Duodenal mucosa (tissue), 2 donors: ENCODE results near the gene TAS1R1.
A peak's percentile ranks its signal among the peaks of the same experiment; 100 is the strongest.

Experiments
- H3K27ac ChIP-seq: one replicate; pipeline ENCODE4 v1.7.0; 2013; ENCODE audit warnings: low read depth, low read length
- H3K27me3 ChIP-seq, 2 donors: one replicate each; pipeline ENCODE4 v1.7.0; 2013; ENCODE audit warnings: low read length in 2 of 2, control low read depth in 1 of 2; ENCODE audit not compliant: insufficient read depth in 2 of 2, control insufficient read depth in 1 of 2
- H3K36me3 ChIP-seq, 2 donors: one replicate each; pipeline ENCODE4 v1.7.0; 2013; ENCODE audit warnings: low read length in 2 of 2, control low read depth in 1 of 2; ENCODE audit not compliant: insufficient read depth in 2 of 2, control insufficient read depth in 1 of 2
- H3K4me1 ChIP-seq, 2 donors: one replicate each; pipeline ENCODE4 v1.7.0; 2013; ENCODE audit warnings: low read length in 2 of 2, control low read depth in 1 of 2; ENCODE audit not compliant: insufficient read depth in 2 of 2, control insufficient read depth in 1 of 2
- H3K4me3 ChIP-seq, 2 donors: one replicate each; pipeline ENCODE4 v1.7.0; 2013; ENCODE audit warnings: low read length in 2 of 2, low read depth in 1 of 2
- H3K9ac ChIP-seq, 2 donors: one replicate each; pipeline ENCODE4 v1.7.0; 2013; ENCODE audit warnings: low read length in 2 of 2, low read depth in 1 of 2
- H3K9me3 ChIP-seq, 2 donors: one replicate each; pipeline ENCODE4 v1.7.0; 2013; ENCODE audit warnings: low read length in 2 of 2, control low read depth in 1 of 2; ENCODE audit not compliant: control insufficient read depth in 1 of 2

Gene TAS1R1

DNA sequence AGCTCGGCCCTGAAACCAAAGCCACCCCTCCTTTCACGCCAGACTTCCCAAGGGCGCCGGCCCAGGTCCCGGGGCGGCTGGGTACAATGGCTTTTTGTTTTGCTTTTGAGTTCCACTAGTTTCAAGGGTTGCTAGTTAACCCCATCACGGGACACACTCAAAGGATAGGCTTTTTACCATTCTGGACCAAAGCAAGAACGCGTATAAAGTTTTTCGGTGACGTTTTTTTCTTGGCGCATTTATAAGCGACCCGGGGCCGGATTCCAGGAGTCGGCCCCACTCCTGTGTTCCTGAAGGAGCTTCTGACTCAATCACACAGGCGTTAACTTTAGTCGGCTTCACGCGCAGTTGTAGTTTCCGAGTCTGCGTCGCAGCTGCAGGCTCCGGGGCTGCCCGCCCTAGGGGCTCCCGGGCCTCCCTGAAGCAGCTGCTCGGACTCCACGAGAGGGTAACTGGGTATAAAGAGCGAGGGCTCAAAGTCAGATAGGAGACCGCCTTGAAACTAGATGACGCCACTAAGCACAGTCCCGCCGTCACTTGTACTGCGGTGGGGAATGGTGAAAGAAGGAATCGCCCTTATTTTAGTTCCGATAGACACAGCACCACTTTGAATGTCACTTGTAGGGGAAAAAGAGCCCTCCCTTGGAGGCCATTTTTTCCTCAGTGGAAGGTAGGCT, 48.3 kb downstream of the TAS1R1 start:
- Histone ChIP-seq H3K9me3 (no peaks in the 10 kb centered on the region), H3K4me3 (peak overlapping the region; percentile 71 to 77), H3K4me1 (peaks cover 18 to 35% of the 10 kb centered on the region in 2 donors), H3K9ac (peak overlapping the region; percentile 76 to 93), H3K27me3 (no peaks in the 10 kb centered on the region), H3K36me3 (peaks cover 0 to 10% of the 10 kb centered on the region in 2 donors), H3K27ac (peak overlapping the region; percentile 97)

DNA sequence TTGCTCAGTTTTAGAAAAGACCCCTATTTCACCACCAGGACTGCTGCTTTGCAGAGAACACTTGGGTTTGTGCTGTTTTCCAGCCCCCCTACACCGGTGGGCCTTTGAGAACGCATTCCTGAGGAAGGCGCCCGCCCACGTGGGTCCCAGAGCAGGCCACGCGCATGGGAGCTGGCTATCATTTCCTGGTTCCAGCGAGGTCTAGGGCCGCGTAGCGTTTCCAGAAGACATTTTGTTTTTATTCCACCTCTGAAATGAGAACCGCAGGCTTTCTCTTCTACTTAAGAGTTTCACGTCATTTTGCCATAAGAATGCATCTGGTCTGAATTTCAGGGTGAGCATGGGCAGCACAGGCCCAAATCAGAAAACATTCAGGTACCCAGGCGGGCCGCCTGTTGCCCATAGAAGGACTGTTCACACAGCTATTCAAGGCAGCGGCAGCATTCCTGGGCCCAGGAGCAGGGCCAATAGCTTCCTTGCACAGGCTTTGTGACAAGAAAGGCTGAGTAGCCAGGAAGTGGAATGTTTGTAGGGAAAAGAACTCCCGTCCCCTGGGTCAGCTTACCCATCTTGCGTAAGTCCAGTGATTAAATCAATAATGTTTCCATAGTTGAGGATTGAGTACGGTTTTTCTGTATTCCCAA, 48.9 kb downstream of the TAS1R1 start:
- Histone ChIP-seq H3K4me3 (peak overlapping the region; percentile 71 to 77), H3K27ac (peak overlapping the region; percentile 97), H3K27me3 (no peaks in the 10 kb centered on the region), H3K36me3 (peaks cover 0 to 6% of the 10 kb centered on the region in 2 donors), H3K9me3 (no peaks in the 10 kb centered on the region), H3K9ac (peak overlapping the region; percentile 76 to 93), H3K4me1 (peaks cover 18 to 32% of the 10 kb centered on the region in 2 donors)

DNA sequence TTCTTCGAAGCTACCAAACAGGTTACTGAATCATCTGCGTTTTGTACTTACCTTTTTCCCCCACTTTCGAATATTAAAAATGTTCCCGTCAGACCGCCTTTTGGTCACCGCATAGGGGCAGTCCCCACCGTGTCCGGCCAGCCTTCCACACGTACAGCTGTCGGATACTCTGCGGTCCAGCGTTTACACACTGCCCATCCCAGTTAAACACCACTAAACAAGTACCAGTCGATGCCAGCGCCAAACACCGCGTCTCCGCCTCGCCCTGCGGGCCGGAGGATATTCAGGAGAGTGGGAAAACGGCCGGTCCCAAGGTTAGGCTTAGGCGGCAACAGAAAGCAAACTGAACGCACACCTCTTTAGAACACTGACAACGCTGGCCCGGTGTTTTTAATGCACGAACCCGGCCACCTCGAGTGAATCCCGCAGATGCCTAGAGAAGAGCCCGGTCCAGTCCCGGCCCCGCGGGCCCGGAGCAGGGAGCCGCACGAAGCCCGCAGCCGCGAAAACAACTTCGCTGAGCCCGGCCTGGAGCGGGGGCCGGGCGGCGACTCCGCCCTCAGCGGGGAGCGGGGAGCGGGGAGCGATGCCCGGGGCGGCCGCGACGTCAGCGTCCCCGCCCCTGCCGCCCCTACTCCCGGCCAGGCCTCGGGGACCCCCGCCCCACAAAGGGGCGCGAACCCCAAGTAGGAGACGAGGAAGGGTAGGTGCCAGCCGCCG, 57.7 kb downstream of the TAS1R1 start:
- H3K9ac ChIP-seq = peak overlapping the region; percentile 90 to 92
- H3K4me1 ChIP-seq = peaks cover 4% of the 10 kb centered on the region in 2 donors
- H3K27ac ChIP-seq = peak overlapping the region; percentile 89
- no peaks in the 10 kb centered on the region for H3K27me3 ChIP-seq
- H3K36me3 ChIP-seq = no peaks in the 10 kb centered on the region
- peak overlapping the region; percentile 82 to 93 for H3K4me3 ChIP-seq
- H3K9me3 ChIP-seq = no peaks in the 10 kb centered on the region

DNA sequence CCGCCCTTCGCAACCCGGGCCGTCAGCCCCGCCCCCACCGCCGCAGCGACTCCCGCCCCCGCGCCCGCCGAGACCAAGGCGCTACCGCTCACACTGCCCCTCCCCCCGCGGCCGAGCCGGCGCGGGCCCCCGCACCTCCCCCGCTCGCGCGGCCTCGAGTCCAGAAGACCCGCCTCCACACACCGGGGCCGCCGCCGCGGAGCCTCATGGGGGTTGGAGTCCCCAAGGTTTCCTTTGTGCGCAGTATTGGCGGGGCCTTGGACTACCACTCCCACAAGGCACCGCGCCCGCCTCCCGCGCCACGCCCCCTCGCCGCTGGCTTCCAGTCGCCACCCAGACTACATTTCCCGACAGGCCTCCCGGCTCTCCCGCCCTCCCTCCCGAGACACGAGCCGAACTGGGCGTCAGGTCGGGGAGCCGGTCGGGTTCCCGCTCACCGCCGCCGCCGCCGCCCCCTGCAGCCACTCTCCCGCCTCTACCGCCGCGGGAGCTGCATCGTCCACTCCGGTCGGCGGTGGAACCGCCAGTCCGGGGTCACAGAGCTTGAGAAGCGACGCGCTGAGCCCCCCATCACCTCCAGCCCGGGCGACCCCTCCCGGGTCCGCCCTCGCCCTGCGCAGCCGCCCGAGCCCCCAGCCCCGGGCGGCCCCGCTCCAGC, 58.4 kb downstream of the TAS1R1 start, which contains the start of gene PHF13:
PHF13 (plus strand) TSS at position 371 of the 658 bp plus-strand sequence. CDS start 336 bp downstream, outside the sequence.
- peaks cover 0 to 2% of the 10 kb centered on the region in 2 donors for H3K36me3 ChIP-seq

DNA sequence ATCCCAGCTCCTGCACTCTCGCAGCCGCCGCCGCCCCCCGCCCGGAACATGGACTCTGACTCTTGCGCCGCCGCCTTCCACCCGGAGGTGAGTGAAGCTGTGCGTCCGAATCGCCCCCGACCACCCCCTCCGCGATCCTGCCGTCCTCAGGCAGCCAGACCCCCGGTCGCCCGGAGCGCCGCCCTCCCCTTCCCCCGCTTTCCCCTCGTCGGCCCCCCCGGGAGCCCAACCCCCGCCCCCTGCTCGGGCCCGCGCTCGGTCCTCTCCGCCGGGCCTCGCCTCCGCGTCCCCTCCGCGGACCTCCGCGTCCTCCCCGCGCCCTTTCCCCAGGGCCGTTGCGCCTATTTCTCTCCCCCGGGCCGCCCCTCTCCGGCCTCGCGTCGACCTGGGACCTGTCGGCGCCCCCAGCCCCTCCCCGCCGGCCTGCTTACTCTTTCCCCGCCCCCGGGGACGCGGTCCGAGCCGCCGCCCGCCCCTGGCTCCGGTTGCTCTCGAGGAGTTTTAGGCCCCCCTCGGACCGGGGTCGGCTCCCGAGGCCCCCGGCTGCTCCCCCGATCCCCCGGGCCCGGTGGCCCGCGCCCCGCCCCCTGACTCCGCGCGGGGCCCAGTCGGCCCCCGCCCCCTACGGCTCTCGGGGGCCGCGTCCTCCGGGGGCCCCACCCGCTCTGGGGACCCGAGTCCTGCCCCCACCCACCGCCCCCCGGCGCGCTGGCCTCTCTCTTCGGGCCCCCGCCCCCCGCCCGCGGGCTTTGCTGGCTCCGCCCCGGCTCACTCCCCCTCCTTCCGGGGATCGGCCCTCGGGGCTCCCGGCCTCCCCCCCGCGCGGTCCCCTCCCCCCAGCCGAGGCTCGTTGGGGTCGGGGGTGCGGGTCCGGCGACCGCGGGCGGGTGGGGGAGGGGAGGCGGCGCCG, 59.2 kb downstream of the TAS1R1 start:
- peaks cover 0 to 2% of the 10 kb centered on the region in 2 donors for H3K36me3 ChIP-seq
- H3K27me3 ChIP-seq = no peaks in the 10 kb centered on the region
- peak overlapping the region; percentile 63 to 69 for H3K4me3 ChIP-seq
- peak overlapping the region; percentile 51 to 61 for H3K9ac ChIP-seq
- H3K27ac ChIP-seq = peak overlapping the region; percentile 75
- H3K9me3 ChIP-seq = no peaks in the 10 kb centered on the region
- H3K4me1 ChIP-seq = peaks cover 4% of the 10 kb centered on the region in 2 donors

More for the DNA sequence above, 58.4 kb downstream of the TAS1R1 start, which contains the start of gene PHF13:
- peak within 1 kb of the TSS; percentile 89 for H3K27ac ChIP-seq
- H3K9me3 ChIP-seq = no peaks in the 10 kb centered on the region
- peaks cover 4% of the 10 kb centered on the region in 2 donors for H3K4me1 ChIP-seq
- peak within 1 kb of the TSS; percentile 90 to 92 for H3K9ac ChIP-seq
- no peaks in the 10 kb centered on the region for H3K27me3 ChIP-seq
- H3K4me3 ChIP-seq = peak within 1 kb of the TSS; percentile 82 to 93

DNA sequence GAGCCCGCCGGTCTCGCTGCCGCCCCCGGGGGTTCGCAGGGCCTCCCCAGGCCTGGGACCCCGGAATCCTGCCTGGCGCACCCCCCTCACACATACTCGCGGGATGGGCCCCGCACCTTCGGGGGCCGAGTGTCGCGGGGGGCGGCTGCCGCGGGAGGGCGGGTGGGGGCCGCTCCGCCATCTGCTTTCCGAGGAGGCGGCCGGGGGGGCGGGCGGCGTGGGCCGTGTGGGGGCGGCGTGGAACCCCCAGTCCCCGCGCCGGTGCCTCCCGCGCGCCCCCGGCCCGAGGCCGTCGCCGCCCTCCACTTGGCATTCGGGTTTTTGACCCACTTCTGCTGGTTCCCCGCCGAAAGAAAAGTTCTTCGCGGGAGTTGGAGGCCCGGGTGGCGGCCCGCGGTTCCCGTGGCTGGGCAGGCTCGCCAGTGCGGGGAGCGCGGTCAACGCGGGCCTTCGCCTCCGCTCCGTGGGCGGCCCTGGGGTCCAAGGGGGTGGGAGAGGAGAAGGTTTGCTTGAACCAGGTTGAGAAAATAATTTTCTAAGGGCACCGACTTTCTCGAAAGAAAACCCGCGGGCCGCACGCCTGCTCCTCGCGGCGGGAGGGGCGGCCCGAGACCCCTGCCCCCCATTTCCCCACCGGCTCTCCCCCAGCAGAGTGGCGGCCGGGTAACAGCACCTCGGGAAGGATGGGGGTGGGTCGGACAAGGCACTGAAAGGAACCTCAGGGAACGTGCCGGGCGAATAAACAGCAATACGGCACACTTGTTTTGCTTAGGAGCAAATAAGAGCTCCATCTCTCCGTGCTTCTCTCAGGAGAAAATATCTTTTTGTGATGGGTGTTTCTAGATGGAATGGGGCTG, 60.0 kb downstream of the TAS1R1 start:
- Histone ChIP-seq H3K27me3 (no peaks in the 10 kb centered on the region), H3K27ac (no peak overlapping the region), H3K4me3 (peak overlapping the region; percentile 48 to 60), H3K36me3 (peaks cover 4 to 10% of the 10 kb centered on the region in 2 donors), H3K4me1 (peaks cover 4% of the 10 kb centered on the region in 2 donors), H3K9me3 (no peaks in the 10 kb centered on the region), H3K9ac (peak overlapping the region in 1 of 2 donors; percentile 54)

DNA sequence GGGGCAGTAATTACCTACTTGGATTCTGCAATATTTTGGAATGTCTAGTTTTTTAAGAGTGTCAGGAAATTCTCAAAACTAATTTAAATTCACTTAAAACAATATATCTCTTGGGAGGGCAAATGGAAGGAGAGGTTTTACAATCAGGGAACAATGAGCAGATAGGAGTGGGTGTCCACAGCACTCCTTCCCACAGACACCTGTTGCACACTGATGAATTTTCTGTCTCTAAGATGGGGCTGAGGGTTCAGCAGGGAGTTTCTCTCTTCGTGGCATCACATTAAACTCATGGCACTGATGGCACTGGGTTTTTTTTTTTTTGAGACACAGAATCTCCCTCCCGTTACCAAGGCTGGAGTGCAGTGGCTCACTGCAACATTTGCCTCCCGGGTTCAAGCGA, 63.9 kb downstream of the TAS1R1 start:
- no peaks in the 10 kb centered on the region for H3K9me3 ChIP-seq
- H3K27me3 ChIP-seq = no peaks in the 10 kb centered on the region
- no peak overlapping the region for H3K9ac ChIP-seq
- peaks cover 8 to 36% of the 10 kb centered on the region in 2 donors for H3K36me3 ChIP-seq
- no peaks in the 10 kb centered on the region for H3K4me1 ChIP-seq
- no peak overlapping the region for H3K4me3 ChIP-seq
- no peak overlapping the region for H3K27ac ChIP-seq

DNA sequence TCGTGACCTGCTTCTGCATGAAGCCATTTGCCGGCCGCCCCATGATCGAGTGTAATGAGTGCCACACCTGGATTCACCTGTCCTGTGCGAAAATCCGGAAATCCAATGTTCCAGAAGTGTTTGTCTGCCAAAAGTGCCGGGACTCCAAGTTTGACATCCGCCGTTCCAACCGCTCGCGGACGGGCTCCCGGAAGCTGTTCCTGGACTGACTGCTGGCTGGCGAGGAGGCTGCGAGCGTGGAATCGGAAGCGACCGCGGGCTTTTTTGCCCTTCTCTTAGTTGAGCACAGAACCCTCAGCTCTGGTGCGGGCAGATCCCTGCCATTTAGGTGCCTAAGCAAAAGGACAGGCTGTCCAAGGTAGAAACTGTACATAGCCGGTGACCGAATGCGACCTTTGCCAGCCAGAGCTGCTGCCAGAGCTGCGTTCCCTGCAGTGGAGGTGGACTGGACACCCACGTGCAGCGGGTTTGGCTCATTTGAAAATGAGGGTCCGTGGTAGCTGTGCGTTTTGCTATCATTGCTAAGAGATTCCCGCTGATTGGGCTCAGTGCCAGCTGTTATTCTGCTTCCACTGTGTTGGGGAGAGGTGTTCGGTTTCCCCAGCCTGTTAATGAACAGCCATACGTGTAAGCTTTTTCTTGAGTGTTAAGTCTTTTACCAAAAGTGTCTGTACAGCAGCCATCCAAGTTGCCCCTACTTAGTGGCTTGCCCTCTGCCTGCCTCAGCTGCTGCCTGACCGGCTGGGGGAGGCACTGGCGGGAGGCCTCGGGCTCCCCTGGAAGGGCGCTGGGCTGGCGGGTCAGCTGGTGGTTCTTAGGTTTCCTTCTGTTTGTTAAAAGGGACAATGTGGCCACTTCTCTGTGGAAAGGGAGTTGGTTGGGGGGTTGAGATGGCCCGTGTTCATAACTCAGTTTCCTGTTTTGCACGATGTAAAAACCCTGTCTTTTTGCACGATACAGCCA, 66.6 kb downstream of the TAS1R1 start:
- Histone ChIP-seq H3K9ac (no peak overlapping the region), H3K27ac (no peak overlapping the region), H3K4me1 (peaks cover 3 to 17% of the 10 kb centered on the region in 2 donors), H3K9me3 (no peaks in the 10 kb centered on the region), H3K36me3 (peaks cover 9 to 36% of the 10 kb centered on the region in 2 donors), H3K4me3 (no peak overlapping the region), H3K27me3 (no peaks in the 10 kb centered on the region)
